ENCODE measurements around the gene KIRREL3. TPM values are rescaled to one million over a fixed set of nuclear protein-coding genes. Genes with fewer than 3 reads are reported as not detected.

Gene KIRREL3
- polyA plus RNA-seq, 1 donor (not counting 4 experiments of a cell fraction or from before 2014, with no cell fraction given), result 0.04 TPM

GRCh38 chr11:126496576-126497337, 503.8 kb downstream of the KIRREL3 start:
- H3K4me3 ChIP-seq (ENCODE audit: control insufficient read depth in 2 of 3, extremely low read depth in 1 of 3, insufficient read depth in 2 of 3, low read depth in 1 of 3, low read length in 3 of 3), result no peak overlapping the region
- H3K27ac ChIP-seq (ENCODE audit: control insufficient read depth, insufficient read depth, low read length), result no peak overlapping the region
- DNase-seq (ENCODE audit: low read depth, low spot score) (no peak), FAIRE-seq (no peak)
- H3K36me3 ChIP-seq (ENCODE audit: control insufficient read depth in 2 of 2, extremely low read depth in 1 of 2, insufficient read depth in 2 of 2, low read length in 2 of 2), result no peaks in the 10 kb centered on the region
- TF ChIP-seq EZH2 (IDR thresholded peaks at IDR 0.05; ENCODE audit: low read length) (no peak), CTCF (optimal IDR thresholded peaks at IDR 0.05 in 1 of 3, IDR thresholded peaks at IDR 0.05 in 1 of 3, conservative IDR thresholded peaks at IDR 0.05 in 1 of 3; ENCODE audit: extremely low read depth in 1 of 3, insufficient read depth in 2 of 3, low read length in 3 of 3) (no peak)
- no peak overlapping the region for H3K9ac ChIP-seq (ENCODE audit: control insufficient read depth, extremely low read depth, insufficient read depth, low read length)
- no peak overlapping the region for H3K4me2 ChIP-seq (ENCODE audit: control insufficient read depth, extremely low read depth, insufficient read depth, low read depth, low read length)
- H3K79me2 ChIP-seq (ENCODE audit: control insufficient read depth, insufficient read depth, low read length), result no peaks in the 10 kb centered on the region
- H4K20me1 ChIP-seq (ENCODE audit: control insufficient read depth, extremely low read depth, insufficient read depth, low read length), result no peaks in the 10 kb centered on the region
- dilution Hi-C loops (cut with MboI; ENCODE audit: extremely low pct_ligation_motif_present, low sequenced_read_pairs), result no loop called here
- H3K4me1 ChIP-seq (ENCODE audit: control insufficient read depth, extremely low read depth, insufficient read depth, low read length), result peaks cover 9% of the 10 kb centered on the region
- no peaks in the 10 kb centered on the region for H3K27me3 ChIP-seq (ENCODE audit: control insufficient read depth, extremely low read depth, insufficient read depth, low read length)
- H3K9me1 ChIP-seq (ENCODE audit: control insufficient read depth, extremely low read depth, insufficient read depth, low read length), result no peaks in the 10 kb centered on the region
- H3K9me3 ChIP-seq (ENCODE audit: control insufficient read depth, low read depth, low read length), result no peaks in the 10 kb centered on the region
- H2AFZ ChIP-seq (ENCODE audit: control insufficient read depth, low read length), result no peak overlapping the region

GRCh38 chr11:126495281-126496220, 505.0 kb downstream of the KIRREL3 start:
- Histone ChIP-seq H3K9ac (ENCODE audit: control insufficient read depth, extremely low read depth, insufficient read depth, low read length) (no peak overlapping the region), H3K4me1 (ENCODE audit: control insufficient read depth, extremely low read depth, insufficient read depth, low read length) (no peaks in the 10 kb centered on the region)

More at GRCh38 chr11:126495281-126496220, 505.0 kb downstream of the KIRREL3 start:
- FAIRE-seq (no peak), DNase-seq (ENCODE audit: low read depth, low spot score) (no peak)
- Histone ChIP-seq H3K79me2 (ENCODE audit: control insufficient read depth, insufficient read depth, low read length) (no peaks in the 10 kb centered on the region), H2AFZ (ENCODE audit: control insufficient read depth, low read length) (no peak overlapping the region), H3K27me3 (ENCODE audit: control insufficient read depth, extremely low read depth, insufficient read depth, low read length) (no peaks in the 10 kb centered on the region), H4K20me1 (ENCODE audit: control insufficient read depth, extremely low read depth, insufficient read depth, low read length) (no peaks in the 10 kb centered on the region), H3K4me3 (ENCODE audit: control insufficient read depth in 2 of 3, extremely low read depth in 1 of 3, insufficient read depth in 2 of 3, low read depth in 1 of 3, low read length in 3 of 3) (no peak overlapping the region), H3K27ac (ENCODE audit: control insufficient read depth, insufficient read depth, low read length) (no peak overlapping the region), H3K4me2 (ENCODE audit: control insufficient read depth, extremely low read depth, insufficient read depth, low read depth, low read length) (no peak overlapping the region), H3K36me3 (ENCODE audit: control insufficient read depth in 2 of 2, extremely low read depth in 1 of 2, insufficient read depth in 2 of 2, low read length in 2 of 2) (no peaks in the 10 kb centered on the region), H3K9me1 (ENCODE audit: control insufficient read depth, extremely low read depth, insufficient read depth, low read length) (no peaks in the 10 kb centered on the region), H3K9me3 (ENCODE audit: control insufficient read depth, low read depth, low read length) (no peaks in the 10 kb centered on the region)
- TF ChIP-seq EZH2 (IDR thresholded peaks at IDR 0.05; ENCODE audit: low read length) (no peak), CTCF (optimal IDR thresholded peaks at IDR 0.05 in 1 of 3, IDR thresholded peaks at IDR 0.05 in 1 of 3, conservative IDR thresholded peaks at IDR 0.05 in 1 of 3; ENCODE audit: extremely low read depth in 1 of 3, insufficient read depth in 2 of 3, low read length in 3 of 3) (no peak)
- dilution Hi-C loops (cut with MboI; ENCODE audit: extremely low pct_ligation_motif_present, low sequenced_read_pairs), result no loop called here
